HepG2 (cell line): ENCODE results near the gene KHK. TPM values are rescaled to one million over a fixed set of nuclear protein-coding genes. Genes with fewer than 3 reads are reported as not detected.

ENCODE experiments used
- AFF4 ChIP-seq: sonication (generic); formaldehyde crosslinking; IDR thresholded peaks from 2 replicates; pipeline ENCODE4 v1.4.0; 2020; ENCODE audit warnings: missing genetic modification reagents
- AHDC1 ChIP-seq: sonication (generic); formaldehyde crosslinking; IDR thresholded peaks from 2 replicates; pipeline ENCODE4 v1.5.1; 2020; ENCODE audit warnings: mild to moderate bottlenecking, missing genetic modification reagents, borderline replicate concordance
- BCL3 ChIP-seq: sonication (generic); formaldehyde crosslinking; IDR thresholded peaks from 2 replicates; pipeline ENCODE4 v1.5.1; 2020; ENCODE audit warnings: mild to moderate bottlenecking, missing genetic modification reagents, moderate library complexity
- CENPBD1 ChIP-seq: sonication (generic); formaldehyde crosslinking; IDR thresholded peaks from 2 replicates; pipeline ENCODE4 v1.8.0; 2022; ENCODE audit warnings: missing genetic modification reagents, low read depth, mild to moderate bottlenecking, borderline replicate concordance
- MAFG ChIP-seq: sonication (generic); formaldehyde crosslinking; IDR thresholded peaks from 2 replicates; pipeline ENCODE4 v1.5.1; 2020; ENCODE audit warnings: mild to moderate bottlenecking, missing genetic modification reagents
- NRL ChIP-seq: sonication (generic); formaldehyde crosslinking; IDR thresholded peaks from 2 replicates; pipeline ENCODE4 v1.5.0; 2020; ENCODE audit warnings: missing genetic modification reagents, mild to moderate bottlenecking, moderate library complexity, borderline replicate concordance
- RFXANK ChIP-seq: IDR thresholded peaks from 2 replicates; pipeline ENCODE4 v1.6.1; 2016
- UBTF ChIP-seq: sonication (generic); formaldehyde crosslinking; IDR thresholded peaks from 2 replicates; pipeline ENCODE4 v1.4.0; 2020; ENCODE audit warnings: mild to moderate bottlenecking, missing genetic modification reagents
- ZNF121 ChIP-seq: sonication (generic); formaldehyde crosslinking; IDR thresholded peaks from 2 replicates; pipeline ENCODE4 v1.5.0; 2020; ENCODE audit warnings: mild to moderate bottlenecking, missing genetic modification reagents
- ZSCAN5A ChIP-seq: sonication (generic); formaldehyde crosslinking; IDR thresholded peaks from 2 replicates; pipeline ENCODE4 v1.8.0; 2022; ENCODE audit warnings: mild to moderate bottlenecking, missing genetic modification reagents, borderline replicate concordance
- polyA plus RNA-seq, 8 experiments: library from polyadenylated mRNA; depleted of rRNA in 3 of 8; stranded (reverse) in 7 of 8; unstranded in 1 of 8; fragments of >200 nt; fragmentation: Illumina TruSeq in 4 of 8; extraction: Trizol in 4 of 8; gene quantifications; 2 replicates each; pipeline versions ENCODE4 v1.2.1 to v1.2.3, GENCODE V29; 2011 to 2016; ENCODE audit warnings: low read depth in 4 of 8, missing spikeins in 1 of 8, mixed read lengths in 1 of 8; ENCODE audit not compliant: insufficient read depth in 1 of 8
- total RNA-seq, 5 experiments: library from RNA; depleted of rRNA; stranded (reverse); fragments of >200 nt; fragmentation: Illumina TruSeq; extraction: Trizol; gene quantifications; 2 replicates each; pipeline ENCODE4 v1.2.3, GENCODE V29; 2016; ENCODE audit warnings: low read depth in 1 of 5

The KHK gene
- total and polyA plus RNA-seq, 2 of the 13 experiments (the other 11 are each of a cell fraction or from before 2014, with no cell fraction given): 40.9 to 99.2 TPM

GRCh38 chr2:27071277-27071989 is 15.1 kb upstream of the KHK start, which contains the start of gene OST4 (continued):
- TF ChIP-seq UBTF (CRISPR knock-in tag) (peak; percentile 56), ZSCAN5A (CRISPR knock-in tag) (no peak), CENPBD1 (no peak; the same call in 1 of the 2 replicates), MAFG (CRISPR knock-in tag) (no peak), NRL (CRISPR knock-in tag) (peak; percentile 87; the same call in 1 of the 2 replicates), AFF4 (CRISPR knock-in tag) (no peak), RFXANK (CRISPR knock-in tag) (peak; percentile 42; the same call in 1 of the 2 replicates), ZNF121 (CRISPR knock-in tag) (no peak), AHDC1 (CRISPR knock-in tag) (0 out of 2 replicates have a peak, but pooled peaks have one; percentile 0), BCL3 (CRISPR knock-in tag) (peak; percentile 64)
